K562 (cell line): ENCODE measurements around the gene PURA. TPM values are rescaled to one million over a fixed set of nuclear protein-coding genes. Genes with fewer than 3 reads are reported as not detected.

Source experiments
- ATAC-seq: fragments of 200-7000 bp; cut with Tn5 transposase; 3 replicates; pipeline ENCODE4 v1.9.1; 2020; ENCODE audit warnings: moderate library complexity
- BruUV-seq: library from RNA; stranded (reverse); fragments of 400-500 nt; replicated peaks from 2 replicates; lab custom pipeline; 2021; lab: Mats Ljungman, UMichigan
- CTCF ChIA-PET: fragments of 300-600 bp; formaldehyde crosslinking; extraction: SDS; loops from one replicate; lab custom pipeline; 2021; ENCODE audit warnings: low intra/inter-chr PET ratio; lab: Yijun Ruan, JAX
- POLR2A ChIA-PET: fragments of 300-600, 350-650 bp; sonication (Branson Sonifier 250); formaldehyde crosslinking; extraction: SDS; loops from one replicate; lab custom pipeline; 2021; ENCODE audit warnings: antibody characterized with exemption, inconsistent platforms; lab: Yijun Ruan, JAX
- DNase-seq, 4 experiments: peaks; one replicate each; pipeline versions ENCODE4 v3.0.0 to v3.0.0-alpha.2; 2011 to 2018; ENCODE audit warnings: low spot score in 3 of 4, mixed read lengths in 3 of 4; ENCODE audit errors: extremely low read depth in 1 of 4
- FAIRE-seq: peaks from 2 replicates; lab custom pipeline; 2011; peaks lifted over from hg19 to GRCh38; lab: Jason Lieb, UNC
- H2AFZ ChIP-seq: 2 replicates; pipeline ENCODE4 v1.6.0; 2011; ENCODE audit warnings: low read depth, low read length, control low read depth, inconsistent platforms
- H3K27ac ChIP-seq: fragments of 200-600 bp; 3 replicates; pipeline ENCODE4 v1.8.0; 2011; ENCODE audit warnings: low read depth, mild to moderate bottlenecking, control low read depth, inconsistent platforms, low read length, moderate library complexity, mixed read lengths; ENCODE audit errors: extremely low read depth
- H3K27me3 ChIP-seq, 2 experiments: fragments of 300-600 bp in 1 of 2; 2 replicates in 1 of 2; 3 replicates in 1 of 2; pipeline versions ENCODE4 v1.6.0 to v1.8.0; 2011; ENCODE audit warnings: inconsistent platforms in 2 of 2, low read length in 2 of 2, mild to moderate bottlenecking in 1 of 2, mixed read lengths in 1 of 2, moderate library complexity in 1 of 2; ENCODE audit not compliant: control insufficient read depth in 2 of 2, insufficient read depth in 2 of 2
- H3K36me3 ChIP-seq: fragments of 300-600 bp; 3 replicates; pipeline ENCODE4 v1.8.0; 2011; ENCODE audit warnings: mild to moderate bottlenecking, low read length, inconsistent platforms; ENCODE audit not compliant: control insufficient read depth, insufficient read depth
- H3K4me1 ChIP-seq, 2 experiments: fragments of 200-600 bp in 1 of 2; replicated peaks in 1 of 2; 2 replicates in 1 of 2; 3 replicates in 1 of 2; pipeline versions ENCODE4 v1.5.1 to v1.8.0; 2011; ENCODE audit warnings: inconsistent platforms in 2 of 2, low read length in 2 of 2, mild to moderate bottlenecking in 1 of 2, mixed read lengths in 1 of 2, moderate library complexity in 1 of 2; ENCODE audit not compliant: control insufficient read depth in 2 of 2, insufficient read depth in 2 of 2
- H3K4me2 ChIP-seq: 2 replicates; pipeline ENCODE4 v1.6.1; 2011; ENCODE audit warnings: low read length, control low read depth, inconsistent platforms, mixed read lengths; ENCODE audit not compliant: insufficient read depth
- H3K4me3 ChIP-seq: fragments of 200-600 bp; sonication (generic), shearing (Covaris generic); 2 replicates; pipeline ENCODE4 v1.5.1; 2016; ENCODE audit warnings: control low read depth, inconsistent platforms
- H3K79me2 ChIP-seq: fragments of 200-600 bp; 3 replicates; pipeline ENCODE4 v1.8.0; 2011; ENCODE audit warnings: low read length, inconsistent platforms; ENCODE audit not compliant: control insufficient read depth, insufficient read depth
- H3K9ac ChIP-seq, 2 experiments: 2 replicates each; pipeline versions ENCODE4 v1.6.0 to v1.6.1; 2011; ENCODE audit warnings: low read depth in 2 of 2, low read length in 2 of 2, control low read depth in 1 of 2, inconsistent platforms in 1 of 2, mild to moderate bottlenecking in 1 of 2, mixed read lengths in 1 of 2; ENCODE audit not compliant: insufficient read depth in 1 of 2
- H3K9me1 ChIP-seq: one replicate; pipeline ENCODE4 v1.6.0; 2011; ENCODE audit warnings: inconsistent platforms, mild to moderate bottlenecking, low read length, moderate library complexity; ENCODE audit not compliant: control insufficient read depth, insufficient read depth
- H3K9me3 ChIP-seq: replicated peaks from 2 replicates; pipeline ENCODE4 v1.5.1; 2011; ENCODE audit warnings: low read depth, low read length, inconsistent platforms; ENCODE audit not compliant: control insufficient read depth, insufficient read depth
- H4K20me1 ChIP-seq: replicated peaks from 2 replicates; pipeline ENCODE4 v1.6.1; 2011; ENCODE audit warnings: low read length, inconsistent platforms, mixed read lengths; ENCODE audit not compliant: control insufficient read depth, insufficient read depth
- ARHGAP35 ChIP-seq: fragments of 450-650 bp; IDR thresholded peaks from 2 replicates; pipeline ENCODE4 v1.6.1; 2018; ENCODE audit not compliant: partially characterized antibody
- CCNT2 ChIP-seq: IDR thresholded peaks from 2 replicates; pipeline ENCODE4 v1.6.1; 2011; ENCODE audit warnings: borderline replicate concordance, low read depth, mild to moderate bottlenecking, moderate library complexity, mixed read lengths, low read length; ENCODE audit not compliant: insufficient read length; ENCODE audit errors: extremely low read depth
- ETS1 ChIP-seq: conservative IDR thresholded peaks from 2 replicates; pipeline ENCODE4 v1.6.1; 2011; ENCODE audit warnings: low read depth, mild to moderate bottlenecking, low read length; ENCODE audit not compliant: control insufficient read depth
- FOXP1 ChIP-seq: sonication (generic); formaldehyde crosslinking; IDR thresholded peaks from 2 replicates; pipeline ENCODE4 v1.8.0; 2022; ENCODE audit warnings: mild to moderate bottlenecking, missing genetic modification reagents
- HDAC1 ChIP-seq, 2 experiments: fragments of 450-650 bp; IDR thresholded peaks; 2 replicates each; pipeline ENCODE4 v1.6.1; 2016 to 2017; ENCODE audit warnings: inconsistent platforms in 1 of 2, mild to moderate bottlenecking in 1 of 2, moderate library complexity in 1 of 2
- NR3C1 ChIP-seq: sonication (generic); formaldehyde crosslinking; IDR thresholded peaks from 2 replicates; pipeline ENCODE4 v1.8.1; 2022; ENCODE audit warnings: missing genetic modification reagents
- PHF21A ChIP-seq: fragments of 450-650 bp; IDR thresholded peaks from 2 replicates; pipeline ENCODE4 v1.6.1; 2017; ENCODE audit warnings: low read depth, borderline replicate concordance
- PTTG1 ChIP-seq: fragments of 450-650 bp; IDR thresholded peaks from 2 replicates; pipeline ENCODE4 v1.6.1; 2016; ENCODE audit warnings: low read depth, mild to moderate bottlenecking, missing genetic modification characterization, missing compliant biosample characterization
- SRSF1 ChIP-seq: fragments of 200-400 bp; formaldehyde crosslinking; IDR thresholded peaks from 2 replicates; pipeline ENCODE4 v1.6.1; 2017; ENCODE audit warnings: mild to moderate bottlenecking, low read depth, low read length, moderate library complexity
- UBTF ChIP-seq, 2 experiments: IDR thresholded peaks; 2 replicates each; pipeline ENCODE4 v1.6.1; 2012; ENCODE audit warnings: improper control_type of control experiment in 2 of 2, low read depth in 2 of 2, low read length in 2 of 2, borderline replicate concordance in 1 of 2
- ZBTB7A ChIP-seq: IDR thresholded peaks from 2 replicates; pipeline ENCODE4 v1.6.1; 2011; ENCODE audit warnings: low read depth, mild to moderate bottlenecking, low read length, moderate library complexity, borderline replicate concordance; ENCODE audit not compliant: control insufficient read depth
- ZEB2 ChIP-seq: fragments of 450-650 bp; IDR thresholded peaks from 2 replicates; pipeline ENCODE4 v1.6.1; 2016
- ZFX ChIP-seq: sonication (generic); formaldehyde crosslinking; IDR thresholded peaks from 2 replicates; pipeline ENCODE4 v1.8.0; 2022; ENCODE audit warnings: mild to moderate bottlenecking, missing genetic modification reagents, moderate library complexity
- ZNF449 ChIP-seq: fragments of 250-450 bp; sonication (Bioruptor Pico); IDR thresholded peaks from 2 replicates; pipeline ENCODE4 v1.8.0; 2022; ENCODE audit warnings: moderate library complexity, mild to moderate bottlenecking, inconsistent platforms
- WGBS: fragments of 100-300 bp; shearing (Covaris generic); methylation state at CpG from one replicate; pipeline ENCODE4 v1.1.6; 2016; ENCODE audit warnings: low coverage, mixed read lengths; ENCODE audit not compliant: insufficient coverage; ENCODE audit errors: missing lambda C conversion rate; 5-methylcytosine and 5-hydroxymethylcytosine counted together
- in situ Hi-C: fragments of 300-500 bp; cut with MboI; formaldehyde crosslinking; loops from 4 replicates; pipeline ENCODE4 v1.15.0; 2018; ENCODE audit warnings: inconsistent platforms, mixed read lengths
- intact Hi-C: fragments of 100-400 bp; cut with micrococcal nuclease; formaldehyde crosslinking; loops from 2 replicates; pipeline ENCODE4 v1.14.2; 2022
- polyA plus RNA-seq, 8 experiments: library from polyadenylated mRNA; depleted of rRNA in 4 of 8; stranded (reverse) in 5 of 8; unstranded in 3 of 8; fragments of >200 nt; fragmentation: Nextera tagmentation in 2 of 8; fragmentation: Illumina TruSeq in 1 of 8; extraction: Ambion mirVana in 2 of 8; extraction: Trizol in 1 of 8; gene quantifications; 2 replicates each; pipeline versions ENCODE4 v1.2.1 to v1.2.3, GENCODE V29; 2011 to 2014; ENCODE audit warnings: inconsistent platforms in 1 of 8, missing spikeins in 1 of 8
- total RNA-seq, 7 experiments: library from RNA; depleted of rRNA in 6 of 7; stranded (reverse); fragments of >200 nt in 6 of 7; fragmentation: Illumina TruSeq in 2 of 7; extraction: Trizol in 2 of 7; gene quantifications; 2 replicates each; pipeline versions ENCODE4 v1.2.1 to v1.2.3, GENCODE V29; 2011 to 2021; ENCODE audit warnings: low replicate concordance in 1 of 7

PURA gene
- total and polyA plus RNA-seq, 9 of the 15 experiments (the other 6 are each of a cell fraction or from before 2014, with no cell fraction given), result 3.2 to 11.1 (median 5.4) TPM

GRCh38 chr5:140108093-140109017 lies 5.6 kb upstream of the PURA start:
- H3K79me2 ChIP-seq, result peaks cover 53% of the 10 kb centered on the region
- peak in 1 of 4 experiments; percentile 54 for DNase-seq
- FAIRE-seq, result no peak
- H3K4me1 ChIP-seq, result peaks cover 22 to 31% of the 10 kb centered on the region in 2 experiments
- BruUV-seq, result TSS peak; percentile 62
- peak overlapping the region; percentile 56 for H2AFZ ChIP-seq
- H3K9me1 ChIP-seq, result no peaks in the 10 kb centered on the region
- H3K4me2 ChIP-seq, result peak overlapping the region; percentile 89
- peak overlapping the region; percentile 78 for H3K27ac ChIP-seq
- under 1% methylated on average over 29 of the region's 52 CpGs for WGBS
- in situ Hi-C loops, result no loop called here
- peak; percentile 54 for ATAC-seq
- ChIA-PET POLR2A (interaction anchor here (0.6 to 2.2 kb wide), 15 partner anchors 10 to 613 kb away, joined by 3 to 7 read pairs (median 4); no protein-coding TSS in a partner anchor), CTCF (interaction anchor here (0.6 to 0.7 kb wide), 2 partner anchors 35 to 199 kb away, joined by 4 to 5 read pairs; no protein-coding TSS in a partner anchor)
- H4K20me1 ChIP-seq, result 0 out of 2 replicates have a peak, but pooled peaks cover 6% of the 10 kb centered on the region
- H3K27me3 ChIP-seq, result no peaks in the 10 kb centered on the region
- no peaks in the 10 kb centered on the region for H3K9me3 ChIP-seq
- intact Hi-C loops, result no loop called here
- H3K9ac ChIP-seq, result peak overlapping the region; percentile 64 to 92
- H3K36me3 ChIP-seq, result no peaks in the 10 kb centered on the region
- H3K4me3 ChIP-seq, result peak overlapping the region; percentile 64
- peak; percentile 67; the same call in 1 of the 2 replicates for TF ChIP-seq ZBTB7A
- TF ChIP-seq ETS1, result peak; percentile 56; the same call in 1 of the 2 replicates
- peak; percentile 15; the same call in 1 of the 2 replicates for TF ChIP-seq PHF21A
- TF ChIP-seq ARHGAP35, result peak; percentile 54
- TF ChIP-seq HDAC1 (IDR thresholded peaks at IDR 0.05), result 0 out of 4 replicates have a peak, but pooled peaks of 1 of the 2 experiments have one; percentile 17
- TF ChIP-seq ZNF449, result no peak
- TF ChIP-seq FOXP1, result peak; percentile 8; the same call in 1 of the 2 replicates
- TF ChIP-seq CCNT2, result peak; percentile 11
- TF ChIP-seq NR3C1 (CRISPR knock-in tag), result 0 out of 2 replicates have a peak, but pooled peaks have one; percentile 43
- peak in 1 of 2 experiments; percentile 12; a peak in 1 of 4 replicates for TF ChIP-seq UBTF (IDR thresholded peaks at IDR 0.05; ENCODE audit: borderline replicate concordance in 1 of 2, low read depth in 2 of 2, low read length in 2 of 2)
- TF ChIP-seq SRSF1, result no peak
- peak; percentile 48; the same call in 1 of the 2 replicates for TF ChIP-seq ZEB2
- TF ChIP-seq PTTG1 (tag), result no peak
- TF ChIP-seq ZFX (CRISPR knock-in tag), result peak; percentile 20; the same call in 1 of the 2 replicates
